ENCODE data around the gene GPR137C. TPM values are rescaled to one million over a fixed set of nuclear protein-coding genes. Genes with fewer than 3 reads are reported as not detected.

GPR137C gene
- total and polyA plus RNA-seq, 2 of the 4 experiments (the other 2 are of a cell fraction): 0.72 to 0.91 TPM

DNA sequence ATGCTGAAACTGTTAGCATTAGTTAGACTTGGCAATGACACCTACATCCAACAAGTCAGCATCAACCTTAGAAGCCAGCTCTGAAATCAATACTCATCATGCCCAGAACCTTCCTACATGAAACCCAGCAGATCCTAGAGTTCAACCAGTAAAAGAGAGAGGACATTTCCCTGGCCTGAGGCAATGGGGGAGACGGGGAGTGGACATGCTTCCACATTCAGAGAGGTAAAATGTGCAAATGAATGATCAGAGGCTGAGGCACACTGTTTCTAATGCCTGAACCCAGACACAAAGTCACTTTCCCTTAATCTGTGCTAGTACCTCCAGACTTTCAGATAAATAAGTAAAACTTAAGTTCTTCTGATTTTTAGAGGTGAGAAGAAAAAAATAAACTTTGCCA, 108.2 kb downstream of the GPR137C start:
- Histone ChIP-seq H3K79me1 (ENCODE audit: low read depth in 1 of 2, low read length in 2 of 2) (peaks cover 5 to 9% of the 10 kb centered on the region in 2 experiments; a peak in 2 of 4 replicates), H2AK9ac (replicated peaks; ENCODE audit: low read depth, low read length, poor library complexity) (no peak overlapping the region), H2BK120ac (ENCODE audit: low read depth, low read length) (no peak overlapping the region), H2BK15ac (ENCODE audit: low read depth, low read length) (no peak overlapping the region), H4K8ac (ENCODE audit: low read depth in 2 of 2, low read length in 2 of 2) (no peak overlapping the region), H2BK5ac (ENCODE audit: low read depth, low read length, poor library complexity, severe bottlenecking) (no peak overlapping the region), H3K9me3 (ENCODE audit: control insufficient read depth, insufficient read depth, low read length) (no peaks in the 10 kb centered on the region), H4K91ac (ENCODE audit: insufficient read depth, low read depth, low read length) (no peak overlapping the region), H2BK20ac (ENCODE audit: low read depth, low read length) (no peak overlapping the region), H4K20me1 (ENCODE audit: insufficient read depth, low read length) (no peaks in the 10 kb centered on the region), H3K9ac (ENCODE audit: low read depth, low read length) (no peak overlapping the region), H3K9me1 (ENCODE audit: insufficient read depth, low read length) (0 out of 2 replicates have a peak, but pooled peaks cover 4% of the 10 kb centered on the region), H3K36me3 (ENCODE audit: control insufficient read depth, insufficient read depth, low read length) (peaks cover 10% of the 10 kb centered on the region), H2AFZ (replicated peaks; ENCODE audit: low read length, poor library complexity) (no peak overlapping the region), H3K27me3 (ENCODE audit: control insufficient read depth, insufficient read depth, low read length) (no peaks in the 10 kb centered on the region), H4K5ac (ENCODE audit: low read depth, low read length) (no peak overlapping the region), H3K27ac (ENCODE audit: insufficient read depth, low read length) (no peak overlapping the region), H3K4me3 (ENCODE audit: insufficient read depth, low read depth, low read length) (no peak overlapping the region), H3K18ac (ENCODE audit: low read depth, low read length) (no peak overlapping the region), H3K4me1 (ENCODE audit: control insufficient read depth, insufficient read depth, low read length) (no peaks in the 10 kb centered on the region), H3K14ac (replicated peaks; ENCODE audit: low read depth, low read length) (no peak overlapping the region), H3K4ac (ENCODE audit: low read depth, low read length) (no peak overlapping the region), H3K23ac (ENCODE audit: low read depth, low read length) (0 out of 2 replicates have a peak overlapping the region, but pooled peaks have one; percentile 10), H3K56ac (ENCODE audit: extremely low read depth, insufficient read depth, low read length) (no peak overlapping the region), H2AK5ac (ENCODE audit: low read depth, low read length) (no peak overlapping the region), H3K4me2 (ENCODE audit: low read depth, low read length) (no peak overlapping the region)
- intact Hi-C loops (cut with micrococcal nuclease) (loop anchor here (5.0 kb wide), 1 partner anchor 39 kb away; no protein-coding TSS in a partner anchor), in situ Hi-C loops (cut with MboI; ENCODE audit: low sequenced_read_pairs) (no loop called here), dilution Hi-C loops (cut with HindIII; ENCODE audit: low sequenced_read_pairs, unreplicated experiment) (no loop called here)
- DNase-seq (no peak), ATAC-seq (ENCODE audit: low read depth) (no peak)
- BruUV-seq (replicated peaks): no TSS peak
- no CpG with 5 or more reads among the region's 1 CpG for WGBS, 2 experiments (ENCODE audit: extremely low coverage in 2 of 2, insufficient read length in 1 of 2)
- ChIA-PET POLR2A (ENCODE audit: unreplicated experiment) (no interaction called here), CTCF (no interaction called here)
- TF ChIP-seq, protein P1, sequence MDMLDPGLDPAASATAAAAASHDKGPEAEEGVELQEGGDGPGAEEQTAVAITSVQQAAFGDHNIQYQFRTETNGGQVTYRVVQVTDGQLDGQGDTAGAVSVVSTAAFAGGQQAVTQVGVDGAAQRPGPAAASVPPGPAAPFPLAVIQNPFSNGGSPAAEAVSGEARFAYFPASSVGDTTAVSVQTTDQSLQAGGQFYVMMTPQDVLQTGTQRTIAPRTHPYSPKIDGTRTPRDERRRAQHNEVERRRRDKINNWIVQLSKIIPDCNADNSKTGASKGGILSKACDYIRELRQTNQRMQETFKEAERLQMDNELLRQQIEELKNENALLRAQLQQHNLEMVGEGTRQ (IDR thresholded peaks at IDR 0.05; ENCODE audit: low read depth, low read length): no peak
- no peak for TF ChIP-seq RAD21 (IDR thresholded peaks at IDR 0.05; ENCODE audit: low read length)
- TF ChIP-seq, protein P2, sequence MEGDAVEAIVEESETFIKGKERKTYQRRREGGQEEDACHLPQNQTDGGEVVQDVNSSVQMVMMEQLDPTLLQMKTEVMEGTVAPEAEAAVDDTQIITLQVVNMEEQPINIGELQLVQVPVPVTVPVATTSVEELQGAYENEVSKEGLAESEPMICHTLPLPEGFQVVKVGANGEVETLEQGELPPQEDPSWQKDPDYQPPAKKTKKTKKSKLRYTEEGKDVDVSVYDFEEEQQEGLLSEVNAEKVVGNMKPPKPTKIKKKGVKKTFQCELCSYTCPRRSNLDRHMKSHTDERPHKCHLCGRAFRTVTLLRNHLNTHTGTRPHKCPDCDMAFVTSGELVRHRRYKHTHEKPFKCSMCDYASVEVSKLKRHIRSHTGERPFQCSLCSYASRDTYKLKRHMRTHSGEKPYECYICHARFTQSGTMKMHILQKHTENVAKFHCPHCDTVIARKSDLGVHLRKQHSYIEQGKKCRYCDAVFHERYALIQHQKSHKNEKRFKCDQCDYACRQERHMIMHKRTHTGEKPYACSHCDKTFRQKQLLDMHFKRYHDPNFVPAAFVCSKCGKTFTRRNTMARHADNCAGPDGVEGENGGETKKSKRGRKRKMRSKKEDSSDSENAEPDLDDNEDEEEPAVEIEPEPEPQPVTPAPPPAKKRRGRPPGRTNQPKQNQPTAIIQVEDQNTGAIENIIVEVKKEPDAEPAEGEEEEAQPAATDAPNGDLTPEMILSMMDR (conservative IDR thresholded peaks at IDR 0.05; ENCODE audit: low read depth, low read length): no peak
- TF ChIP-seq MAFK (IDR thresholded peaks at IDR 0.05; ENCODE audit: low read depth, low read length): no peak
